ENCODE measurements around the gene FSTL5. TPM values are rescaled to one million over a fixed set of nuclear protein-coding genes. Genes with fewer than 3 reads are reported as not detected.

Gene FSTL5
- total and polyA plus RNA-seq, 2 of the 8 experiments (the other 6 are each of a cell fraction or from before 2014, with no cell fraction given), result 0.09 to 0.32 TPM

DNA sequence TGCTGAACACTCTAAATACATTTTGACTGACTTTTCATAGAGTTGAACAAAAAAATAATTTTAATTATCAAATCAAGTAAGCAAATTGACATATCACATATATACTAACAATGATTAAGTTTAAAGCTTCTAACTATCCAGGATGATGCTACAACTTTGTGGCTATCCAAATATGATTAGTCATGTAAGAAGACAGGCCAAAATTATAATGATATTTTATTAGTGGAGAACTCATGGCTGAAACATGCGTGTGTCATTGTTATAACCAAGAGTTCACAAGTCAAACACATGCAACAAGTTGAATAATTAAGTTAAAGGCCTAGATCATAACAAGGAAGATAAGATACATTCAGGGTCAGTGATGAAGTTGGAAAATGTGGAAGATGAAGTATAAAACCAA, 346.8 kb downstream of the FSTL5 start:
- H3K23ac ChIP-seq (ENCODE audit: insufficient read length), result no peak overlapping the region
- no peak overlapping the region for H3K4ac ChIP-seq (replicated peaks; ENCODE audit: insufficient read length, low read depth, low read length)
- ChIA-PET POLR2A (ENCODE audit: partially characterized antibody) (no interaction called here), CTCF (ENCODE audit: partially characterized antibody) (no interaction called here)
- H2BK12ac ChIP-seq (ENCODE audit: low read depth, low read length), result no peak overlapping the region
- H3K27ac ChIP-seq (ENCODE audit: low read depth, low read length), result no peak overlapping the region
- FAIRE-seq, result no peak
- 86% methylated on average over 1 of the region's 1 CpG; no CpG with 5 or more reads in 1 of the 2 experiments for WGBS, 2 experiments (ENCODE audit: extremely low coverage in 1 of 2, insufficient coverage in 1 of 2, insufficient read length in 1 of 2, insufficient replicate concordance in 2 of 2, low coverage in 1 of 2, low lambda C conversion rate in 2 of 2, missing lambda C conversion rate in 1 of 2)
- H4K5ac ChIP-seq (ENCODE audit: insufficient read length, low read depth, low read length), result no peak overlapping the region
- H2AK5ac ChIP-seq (ENCODE audit: low read depth, low read length), result no peak overlapping the region
- H3K4me1 ChIP-seq (replicated peaks in 1 of 4; ENCODE audit: control insufficient read depth in 3 of 4, insufficient read depth in 4 of 4, low read length in 3 of 4), result no peaks in the 10 kb centered on the region
- no peak for DNase-seq (ENCODE audit: low read depth in 1 of 2, low spot score in 2 of 2)
- no peaks in the 10 kb centered on the region for H3K27me3 ChIP-seq (replicated peaks in 1 of 4; ENCODE audit: control insufficient read depth in 3 of 4, extremely low read depth in 1 of 4, insufficient read depth in 3 of 4, low read length in 3 of 4)
- no peak overlapping the region for H2BK20ac ChIP-seq (ENCODE audit: low read length)
- H4K8ac ChIP-seq (ENCODE audit: extremely low read depth, insufficient read depth, low read length), result no peak overlapping the region
- no peak overlapping the region for H3K18ac ChIP-seq (ENCODE audit: extremely low read depth, low read length)
- H3K9me3 ChIP-seq (ENCODE audit: insufficient read depth in 2 of 2, low read depth in 1 of 2, low read length in 1 of 2), result no peaks in the 10 kb centered on the region
- H3K14ac ChIP-seq (ENCODE audit: insufficient read length), result no peak overlapping the region
- no peak overlapping the region for H2BK120ac ChIP-seq (replicated peaks; ENCODE audit: low read depth, low read length)
- H3K23me2 ChIP-seq (ENCODE audit: low read depth, low read length), result no peaks in the 10 kb centered on the region
- no peaks in the 10 kb centered on the region for H3K36me3 ChIP-seq (ENCODE audit: control insufficient read depth in 2 of 4, insufficient read depth in 4 of 4, low read length in 3 of 4)
- H3K56ac ChIP-seq (replicated peaks; ENCODE audit: insufficient read length, low read depth, low read length), result no peak overlapping the region
- no peaks in the 10 kb centered on the region for H3K79me1 ChIP-seq (ENCODE audit: low read depth, low read length)
- H3K9ac ChIP-seq (replicated peaks in 1 of 4; ENCODE audit: extremely low read depth in 1 of 4, low read depth in 3 of 4, low read length in 3 of 4), result no peak overlapping the region
- TF ChIP-seq EGR1 (IDR thresholded peaks at IDR 0.05; ENCODE audit: borderline replicate concordance, low read depth, low read length) (no peak), TAF7 (optimal IDR thresholded peaks at IDR 0.05; ENCODE audit: borderline replicate concordance, low read depth, low read length) (no peak), EZH2 (IDR thresholded peaks at IDR 0.05; ENCODE audit: low read depth, low read length, severe bottlenecking) (no peak)
- no peaks in the 10 kb centered on the region for H4K20me1 ChIP-seq (replicated peaks in 1 of 2; ENCODE audit: control insufficient read depth in 1 of 2, insufficient read depth in 2 of 2, low read length in 2 of 2)
- no peak overlapping the region for H2AFZ ChIP-seq (ENCODE audit: low read length)
- H3K4me3 ChIP-seq (ENCODE audit: extremely low read depth in 1 of 4, insufficient read depth in 2 of 4, low read depth in 3 of 4, low read length in 4 of 4), result no peak overlapping the region
- H4K91ac ChIP-seq (replicated peaks; ENCODE audit: insufficient read length, low read length), result no peak overlapping the region
- no peak overlapping the region for H2BK15ac ChIP-seq (ENCODE audit: low read length)
- no peak overlapping the region for H2BK5ac ChIP-seq (ENCODE audit: low read depth, low read length)
- H3K79me2 ChIP-seq (ENCODE audit: control insufficient read depth in 1 of 2, insufficient read depth in 2 of 2, low read length in 2 of 2), result no peaks in the 10 kb centered on the region
- no peak overlapping the region for H3K4me2 ChIP-seq (ENCODE audit: insufficient read depth in 1 of 2, low read depth in 2 of 2, low read length in 2 of 2)

All from H1 (cell line).